GM23248 (cell line): ENCODE data around the gene ZNF521.

Experiments
- EZH2 ChIP-seq: fragments of 200-600 bp; sonication (generic); IDR thresholded peaks from 2 replicates; pipeline ENCODE4 v1.6.1; 2018; ENCODE audit warnings: antibody characterized with exemption, mild to moderate bottlenecking; ENCODE audit not compliant: insufficient read depth, poor library complexity, severe bottlenecking
- EZH2phosphoT487 ChIP-seq: fragments of 200-600 bp; sonication (generic); IDR thresholded peaks from 2 replicates; pipeline ENCODE4 v1.6.1; 2018; ENCODE audit warnings: antibody characterized with exemption, moderate library complexity, mild to moderate bottlenecking, low read depth; ENCODE audit not compliant: insufficient read depth

- TF ChIP-seq EZH2 (no peak), EZH2phosphoT487 (no peak)
Observed at GRCh38 chr18:25167612-25168410, 184.2 kb downstream of the ZNF521 start.
